GM21381 (cell line): ENCODE measurements around the gene ZNF473.
A peak's percentile ranks its signal among the peaks of the same experiment; 100 is the strongest.

Experiments used
- ATAC-seq: cut with Tn5 transposase; IDR thresholded peaks from one replicate; pipeline ENCODE4 v1.9.1; 2021; ENCODE audit warnings: mild to moderate bottlenecking, moderate library complexity; ENCODE audit not compliant: unreplicated experiment

ZNF473 gene

DNA sequence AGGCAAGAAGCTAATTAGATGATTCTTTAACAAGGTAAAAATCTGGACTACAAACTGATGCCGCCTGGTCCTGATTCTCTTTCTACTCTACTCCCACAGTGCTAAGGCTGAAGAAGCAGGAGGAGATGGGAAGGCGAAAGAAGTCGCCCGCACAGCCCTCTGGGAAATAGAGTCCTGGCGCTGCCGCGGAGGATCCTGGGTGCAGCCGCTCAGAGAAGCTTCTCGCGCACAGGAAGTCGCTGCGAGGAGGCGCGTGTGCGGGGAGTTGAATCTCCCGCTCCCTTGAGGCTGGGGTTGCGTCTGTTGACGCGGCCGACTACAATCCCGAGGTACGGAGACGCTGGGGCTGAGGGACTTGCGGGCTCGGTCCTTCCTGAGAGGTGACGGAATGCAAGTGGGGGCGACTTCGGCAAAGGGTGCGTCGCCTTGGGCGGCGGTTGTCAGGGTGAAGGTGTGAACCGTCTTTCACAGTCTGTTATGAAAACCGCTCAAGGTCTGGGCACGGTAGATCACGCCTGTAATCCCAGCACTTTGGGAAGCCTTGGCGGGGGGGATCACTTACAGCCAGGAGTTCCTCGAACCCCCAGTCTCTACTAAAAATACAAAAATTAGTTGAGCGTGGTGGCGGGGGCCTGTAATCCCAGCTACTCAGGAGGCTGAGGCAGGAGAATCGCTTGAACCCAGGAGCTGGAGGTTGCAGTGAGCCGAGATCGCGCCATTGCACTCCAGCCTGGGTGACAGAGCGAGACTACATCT lies at the start of gene ZNF473:
ZNF473 (plus strand) TSS at position 212 of the 756 bp plus-strand sequence. CDS start 5,078 bp downstream, outside the sequence.
- peak; percentile 63 for ATAC-seq

DNA sequence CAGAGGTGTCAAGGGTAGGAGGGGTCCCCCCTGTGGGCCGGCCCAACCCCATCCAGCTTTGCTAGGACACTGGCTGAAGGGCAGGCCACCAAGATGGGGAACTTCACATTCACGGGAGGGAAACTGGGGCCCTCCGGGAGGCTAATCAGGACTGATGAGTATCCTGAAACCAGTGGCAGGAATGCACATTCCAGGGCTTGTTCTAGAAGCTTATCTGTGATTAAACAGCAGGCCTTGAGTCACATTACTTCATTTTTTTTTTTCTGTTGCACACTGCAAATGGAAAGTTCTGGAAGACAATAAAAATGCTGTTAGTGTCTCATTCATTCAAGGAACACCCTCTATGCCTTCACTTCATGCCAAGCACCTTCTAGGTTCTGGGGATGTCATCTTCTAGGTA lies 49.3 kb upstream of the ZNF473 start:
- no peak for ATAC-seq

DNA sequence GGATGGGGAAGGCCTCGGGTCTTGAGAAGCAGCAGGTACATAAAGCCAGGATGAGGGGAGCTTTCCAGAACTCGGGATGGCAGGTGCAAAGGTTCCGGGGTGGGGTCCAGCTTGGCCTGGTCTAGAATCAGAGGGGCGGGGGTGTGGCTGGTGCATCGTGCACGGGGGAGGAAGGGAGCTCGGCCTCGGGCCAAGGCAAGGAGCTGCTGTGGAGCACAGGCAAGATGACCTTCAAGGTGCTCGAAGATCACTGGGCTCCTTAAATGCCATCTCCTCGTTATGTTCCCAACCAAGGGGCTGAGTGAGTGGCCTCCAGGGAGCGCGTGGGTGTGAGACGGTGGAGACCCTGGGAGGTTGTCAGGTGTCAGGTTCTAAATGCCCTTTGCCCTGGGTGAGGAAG lies 48.7 kb upstream of the ZNF473 start:
- ATAC-seq = no peak

DNA sequence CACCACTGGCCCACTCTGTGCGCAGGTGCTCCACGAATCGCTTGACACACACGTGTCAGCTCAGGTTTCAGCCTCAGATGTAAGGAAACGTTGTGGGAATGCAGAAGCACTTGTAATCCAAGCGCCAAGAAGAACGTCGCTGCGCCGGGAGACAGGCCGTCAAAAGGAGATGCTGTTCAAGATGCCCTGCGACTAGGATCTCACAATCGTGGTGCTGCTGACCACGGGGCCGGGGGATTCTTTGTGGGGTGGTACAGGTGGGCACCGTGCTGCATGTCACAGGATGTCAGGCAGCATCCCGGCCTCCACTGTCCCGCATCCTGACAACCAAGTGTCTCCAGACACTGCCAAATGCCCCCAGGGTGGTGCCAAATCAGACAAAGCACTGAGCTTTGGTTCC lies 47.9 kb upstream of the ZNF473 start:
- no peak for ATAC-seq

DNA sequence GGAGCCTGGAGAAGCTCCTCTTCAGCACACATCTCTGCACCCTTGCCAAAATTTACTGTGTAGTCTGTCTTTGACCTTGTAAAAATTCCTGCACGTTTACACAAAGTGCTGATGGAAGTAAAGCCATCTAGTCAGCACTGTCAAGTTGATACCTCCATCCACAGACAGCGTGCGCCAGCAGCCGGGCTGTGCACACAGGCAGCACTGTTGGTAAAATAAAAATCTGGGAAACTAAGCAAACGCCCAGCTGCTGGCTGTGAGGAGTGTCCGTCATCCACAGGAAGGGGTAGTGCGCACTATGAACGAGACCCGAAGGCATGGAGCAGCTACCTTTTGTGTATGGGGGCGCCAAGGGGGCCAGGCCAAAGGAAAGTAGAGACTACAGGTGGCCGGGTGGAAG lies 47.5 kb upstream of the ZNF473 start:
- ATAC-seq = no peak

DNA sequence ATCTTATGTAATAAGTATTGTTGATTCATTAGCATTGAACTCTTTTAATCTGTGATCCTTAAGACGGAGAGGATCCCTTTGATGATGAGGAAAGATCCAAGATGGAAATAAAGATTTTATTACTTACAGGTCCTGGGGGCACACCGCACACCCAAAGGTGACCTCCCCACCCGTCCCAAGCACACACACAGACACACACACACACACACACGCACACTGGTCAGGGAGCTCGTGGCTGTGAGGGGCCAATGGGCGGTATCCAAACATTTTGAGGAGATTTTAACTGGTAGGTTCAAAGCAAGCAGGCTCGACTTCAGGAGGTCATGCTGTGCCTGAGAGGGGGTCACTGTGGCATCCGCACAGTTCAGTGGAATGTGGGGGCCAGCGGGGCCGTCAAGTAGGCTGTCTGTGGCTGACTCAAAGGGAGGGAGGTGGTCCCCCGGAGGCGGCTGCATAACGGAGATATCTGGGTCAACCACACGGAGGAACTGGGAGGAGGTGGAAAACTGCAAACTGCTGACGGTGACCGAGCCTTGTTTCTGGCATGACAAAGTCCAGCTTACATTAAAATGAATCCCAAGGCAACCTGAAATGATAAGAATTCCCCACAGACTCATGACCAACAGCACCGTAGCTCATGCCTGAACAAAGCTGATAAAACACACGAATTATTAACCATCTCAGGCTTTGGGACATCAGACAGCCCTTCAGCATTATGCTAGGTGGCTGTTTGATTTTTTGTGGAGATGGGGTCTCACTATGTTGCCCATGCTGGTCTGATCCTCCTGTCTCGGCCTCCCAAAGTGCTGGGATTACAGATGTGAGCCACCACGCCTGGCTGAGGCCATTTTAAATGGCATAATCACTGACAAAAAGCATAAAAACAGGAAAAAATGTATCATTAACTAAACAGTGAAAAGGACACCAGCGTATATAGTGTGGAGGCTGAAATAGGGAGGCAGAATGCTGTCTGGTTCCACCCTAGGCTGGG lies 43.9 kb upstream of the ZNF473 start:
- ATAC-seq = no peak

DNA sequence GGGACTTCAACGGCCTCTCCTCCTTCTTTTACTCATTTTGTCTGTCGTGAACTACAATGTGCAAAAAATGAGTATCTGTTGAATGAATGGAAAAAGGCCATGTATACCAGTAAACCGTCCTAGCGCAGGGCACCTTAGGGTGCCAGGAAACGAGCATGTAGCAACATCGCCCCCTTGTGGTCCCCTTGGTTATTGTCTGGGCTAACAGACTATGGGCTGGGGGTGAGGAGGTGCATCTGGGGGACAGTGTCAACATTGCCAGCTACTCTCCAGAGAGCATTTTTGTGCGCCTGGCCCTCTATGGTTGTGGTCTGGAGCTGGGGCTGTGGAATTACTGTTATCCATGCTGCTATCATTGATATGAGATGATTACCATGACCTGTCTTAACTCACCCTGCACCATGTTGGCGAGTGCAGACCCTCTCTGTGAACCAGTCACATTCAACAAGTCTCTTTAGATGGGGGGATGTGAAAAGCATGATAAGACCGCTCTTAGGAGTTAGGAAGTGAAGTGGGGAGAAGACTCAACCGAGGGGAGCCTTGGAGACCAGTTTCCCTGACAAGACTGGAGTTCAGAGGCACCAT lies 42.1 kb upstream of the ZNF473 start:
- ATAC-seq = no peak

DNA sequence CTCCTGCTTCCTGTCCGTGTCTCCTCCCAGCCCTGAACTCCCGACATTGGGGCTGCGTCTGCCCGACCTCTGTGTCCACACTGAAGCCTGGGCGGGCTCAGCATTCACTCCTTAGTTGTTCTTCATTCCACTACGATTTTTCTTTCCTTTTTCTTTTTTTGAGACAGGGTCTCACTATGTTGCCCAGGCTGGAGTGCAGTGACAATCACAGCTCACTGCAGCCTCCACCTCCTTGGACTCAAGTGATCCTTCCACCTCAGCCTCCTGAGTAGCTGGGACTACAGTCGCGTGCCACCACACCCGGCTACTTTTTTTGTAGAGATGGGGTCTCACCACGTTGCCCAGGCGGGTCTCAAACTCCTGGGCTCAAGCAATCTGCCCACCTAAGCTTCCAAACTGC lies 41.3 kb upstream of the ZNF473 start:
- no peak for ATAC-seq

DNA sequence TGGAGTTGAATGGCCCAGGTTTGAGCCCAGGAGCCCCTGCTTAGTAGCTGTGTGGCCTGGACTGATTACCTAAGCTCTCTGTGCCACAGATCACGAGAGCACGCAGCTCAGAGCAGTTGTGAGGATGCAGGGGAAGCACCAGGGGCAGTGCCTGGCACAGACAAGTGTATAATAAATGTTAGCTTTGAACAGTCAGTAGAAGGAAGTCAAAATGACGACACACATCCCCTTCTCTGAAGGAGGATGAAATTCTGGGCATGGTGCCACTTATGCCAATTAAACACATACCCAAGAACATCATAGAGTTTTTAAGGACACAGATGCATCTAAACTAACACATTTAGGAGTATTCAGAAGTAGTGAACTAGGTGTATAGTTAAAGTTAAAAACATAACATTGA lies 39.9 kb upstream of the ZNF473 start:
- ATAC-seq = no peak

DNA sequence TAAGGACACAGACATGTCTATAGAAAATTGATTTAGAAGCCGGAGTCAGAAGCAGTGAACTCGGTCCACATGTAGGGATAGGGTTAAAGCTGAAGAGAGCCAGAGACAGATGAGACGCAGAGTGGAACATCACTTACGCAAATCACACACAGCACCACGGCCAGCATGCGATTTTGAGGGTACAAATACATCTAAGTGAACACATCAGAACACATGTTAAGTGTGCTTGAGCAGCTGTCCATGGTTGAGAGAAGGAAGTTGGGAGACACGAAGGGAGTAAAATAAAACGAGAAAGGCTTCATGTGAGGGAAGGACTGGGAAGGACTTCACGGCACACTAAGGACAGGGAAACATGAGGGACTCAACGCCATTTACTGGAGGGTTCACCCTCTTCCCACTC lies 39.5 kb upstream of the ZNF473 start:
- ATAC-seq = no peak

DNA sequence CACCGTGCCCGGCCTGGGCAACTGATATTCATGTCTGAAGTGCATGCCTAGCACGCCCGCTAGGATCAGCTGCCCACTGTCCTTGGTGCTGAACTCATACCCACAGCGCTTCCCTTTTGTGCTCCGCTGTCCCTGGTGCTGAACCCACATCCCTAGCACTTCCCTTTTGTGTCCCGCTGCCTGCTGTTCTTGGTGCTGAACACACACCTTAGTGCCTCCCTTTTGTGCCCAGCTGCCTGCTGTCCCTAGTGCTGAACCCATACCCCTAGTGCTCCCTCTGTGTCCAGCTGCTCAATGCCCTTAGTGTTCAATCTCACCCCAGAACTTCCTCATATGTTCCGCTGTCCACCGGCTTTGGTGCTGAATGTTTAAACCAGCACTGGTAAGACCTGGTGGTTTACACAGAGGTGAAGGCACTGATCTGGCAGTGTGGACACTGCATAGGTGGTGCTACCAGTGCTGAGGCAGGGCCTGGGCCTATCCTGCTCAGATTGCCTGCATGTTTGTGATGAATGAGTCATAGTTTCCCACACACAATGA lies 38.6 kb upstream of the ZNF473 start:
- ATAC-seq = no peak

DNA sequence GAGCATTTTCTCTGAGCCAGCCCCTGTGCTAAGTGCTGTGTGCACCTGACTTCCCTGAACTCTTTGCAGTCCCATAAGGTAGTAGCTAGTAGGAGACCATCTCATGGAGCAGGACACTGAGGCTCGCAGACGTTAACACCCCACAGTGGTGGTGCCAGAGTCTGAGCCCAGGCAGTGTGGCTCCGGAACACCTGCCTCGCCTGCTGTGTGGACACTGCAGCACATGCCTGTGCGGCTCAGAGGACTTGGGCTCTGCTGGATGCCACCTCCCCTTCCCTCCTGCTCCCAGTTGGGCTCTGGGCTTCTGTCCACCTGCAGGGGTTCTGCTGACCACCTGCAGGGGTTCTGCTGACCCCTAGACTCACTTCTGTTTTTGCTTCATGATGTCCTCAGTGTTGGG lies 37.8 kb upstream of the ZNF473 start:
- no peak for ATAC-seq

DNA sequence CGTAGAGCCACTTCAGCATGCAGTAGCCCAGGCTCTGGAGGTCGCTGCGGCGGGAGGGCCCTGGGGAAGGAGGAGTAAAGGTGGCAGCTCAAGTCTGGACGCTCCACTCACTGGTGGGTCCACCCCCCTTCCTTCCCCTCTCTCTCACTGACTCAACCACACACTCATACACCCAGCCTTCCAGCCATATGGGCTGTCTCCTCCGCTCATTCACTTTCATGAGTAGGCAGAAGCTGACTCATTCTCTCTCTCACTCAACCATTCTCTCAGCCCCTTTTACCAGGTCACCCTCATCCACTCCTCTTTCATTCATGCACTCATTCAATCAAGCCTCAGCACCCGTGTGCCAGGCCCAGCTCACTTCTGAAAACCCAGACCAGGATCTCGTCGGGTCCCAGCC lies 37.4 kb upstream of the ZNF473 start:
- no peak for ATAC-seq

DNA sequence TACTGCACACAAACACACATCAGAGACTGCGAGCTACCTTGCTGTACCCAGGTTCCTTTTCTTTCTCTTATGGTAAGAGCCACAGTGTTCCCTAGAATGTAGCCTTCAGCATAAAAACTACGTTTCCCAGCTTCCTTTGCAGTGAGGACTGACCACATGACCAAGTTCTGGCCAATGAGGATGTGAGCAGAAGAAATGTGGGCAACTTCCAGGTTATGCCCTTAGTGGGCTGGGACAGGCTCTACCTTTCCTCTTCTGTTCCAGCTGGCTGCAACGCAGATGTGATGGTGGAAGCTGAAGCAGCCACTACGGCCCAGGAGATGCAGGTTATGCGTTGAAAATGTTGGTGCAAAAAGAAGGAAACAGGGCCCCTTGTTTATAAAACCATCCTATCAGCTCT lies 28.1 kb upstream of the ZNF473 start:
- no peak for ATAC-seq

DNA sequence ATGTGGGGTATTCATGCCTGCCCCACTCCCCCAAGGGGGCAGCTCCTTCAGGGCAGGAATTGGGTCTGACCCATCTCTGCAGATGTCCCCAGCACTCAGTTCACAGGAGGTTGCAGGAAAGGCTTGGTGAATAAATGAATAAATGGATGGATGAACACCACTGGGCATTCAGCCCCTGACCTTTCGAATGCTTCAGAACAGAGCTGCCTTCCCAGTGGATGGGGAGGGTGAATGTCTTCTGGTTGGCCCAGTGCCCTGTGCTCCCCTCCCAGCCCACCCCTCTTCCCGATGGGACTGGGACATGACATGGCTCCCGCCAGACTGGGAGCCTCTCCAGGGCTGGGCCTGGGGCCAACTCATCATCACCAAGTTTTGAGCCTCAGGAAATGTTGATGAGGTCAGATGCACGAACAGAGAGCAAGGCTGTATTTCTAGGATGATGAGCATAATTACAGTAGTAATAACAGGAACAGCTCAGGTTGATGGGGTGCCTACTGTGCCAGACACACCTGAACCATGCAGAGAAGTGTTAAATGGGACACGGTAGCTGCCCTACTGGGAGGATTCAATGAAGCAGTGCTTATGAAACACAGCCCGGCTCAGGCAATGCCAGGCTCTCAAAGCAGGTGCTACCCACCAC lies 26.3 kb upstream of the ZNF473 start:
- ATAC-seq = no peak

DNA sequence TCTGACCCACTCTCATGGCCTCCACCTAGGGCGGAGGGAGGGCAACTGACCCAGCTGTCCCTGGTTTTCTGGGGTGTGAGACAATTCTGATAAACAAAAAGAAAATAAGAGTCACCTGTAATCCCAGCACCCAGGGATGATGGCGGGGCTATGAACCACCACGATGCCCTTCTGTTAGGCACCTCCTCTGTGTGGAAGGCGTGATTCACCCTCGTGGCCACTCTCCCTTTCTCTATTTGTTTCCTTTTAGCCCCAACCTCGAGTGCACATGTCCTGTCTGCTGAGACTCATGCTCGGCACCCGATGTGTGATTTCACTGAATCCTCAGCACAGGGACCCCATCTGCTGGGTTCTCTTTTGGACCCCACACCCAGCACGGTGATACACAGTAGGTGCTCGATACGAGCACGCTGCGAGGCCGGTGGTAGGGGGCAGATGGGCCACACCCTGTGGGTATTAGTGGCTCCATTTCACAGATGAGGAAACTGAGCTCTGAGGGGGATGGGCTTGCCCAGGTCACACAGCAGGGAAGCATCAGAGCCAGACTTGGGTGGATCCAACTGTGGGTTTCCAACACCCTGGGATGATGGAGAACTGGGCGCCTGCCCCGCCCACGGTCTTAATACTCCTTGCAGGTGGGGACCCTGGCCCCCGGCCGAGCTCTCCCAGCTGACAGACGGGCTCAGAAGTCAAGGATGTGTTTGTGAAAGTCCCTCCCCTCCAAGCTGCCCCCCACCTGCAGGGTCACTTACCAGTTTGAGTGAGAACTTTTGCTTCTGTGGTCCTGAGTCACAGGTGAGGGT lies 25.6 kb upstream of the ZNF473 start:
- no peak for ATAC-seq

DNA sequence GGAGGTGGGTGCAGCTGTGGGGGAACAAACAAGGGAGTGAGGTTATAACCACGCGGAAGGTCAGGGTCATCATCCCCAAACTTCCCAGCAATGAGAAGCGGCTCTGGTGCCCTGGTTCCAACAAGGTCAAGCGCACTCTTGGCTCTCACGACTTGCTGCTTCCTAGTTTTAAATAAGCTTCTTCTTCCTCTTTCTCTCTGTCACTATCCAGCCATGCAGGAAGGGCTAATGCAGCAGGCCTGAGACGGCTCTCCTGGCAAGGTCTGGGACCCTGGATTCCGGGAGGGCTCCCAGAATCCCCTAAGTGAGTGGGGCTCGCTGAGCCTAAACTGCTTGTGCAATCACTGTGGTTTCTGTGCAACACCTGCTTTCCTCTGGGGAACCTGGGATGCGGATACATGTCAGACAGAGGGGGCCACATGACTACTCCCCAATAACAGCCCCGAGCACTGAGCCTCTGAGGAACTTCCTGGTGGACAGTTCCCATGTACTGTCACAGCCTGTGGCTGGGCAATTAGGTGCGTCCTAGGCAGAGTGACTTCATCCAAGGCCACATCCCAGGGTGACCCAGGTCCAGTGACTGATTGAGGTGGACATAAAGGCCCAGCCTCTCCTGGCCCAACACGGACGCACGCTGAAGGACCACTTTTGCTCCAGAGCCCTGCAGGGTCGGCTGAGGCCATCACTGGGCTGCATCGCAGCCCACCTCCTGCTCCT lies 24.8 kb upstream of the ZNF473 start:
- ATAC-seq = no peak

DNA sequence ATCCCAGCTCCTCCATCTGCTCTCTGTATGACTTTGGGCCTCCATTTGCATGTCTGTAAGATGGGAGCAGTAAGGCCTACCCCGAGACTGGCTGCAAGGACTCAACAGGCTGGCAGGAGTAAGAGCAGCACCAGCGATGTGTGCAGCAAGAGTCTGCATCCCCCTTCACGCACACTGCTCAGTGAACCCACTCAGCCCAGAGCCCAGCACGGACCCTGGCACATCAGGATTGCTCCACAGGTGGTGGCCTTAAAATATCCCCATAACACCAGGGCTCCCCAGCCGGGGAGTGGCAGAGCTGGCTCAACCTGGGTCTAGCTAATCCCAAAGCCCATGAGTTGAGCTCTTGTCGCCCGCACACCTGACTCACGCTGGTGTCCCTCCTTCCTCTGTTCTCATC lies 24.0 kb upstream of the ZNF473 start:
- ATAC-seq = no peak

DNA sequence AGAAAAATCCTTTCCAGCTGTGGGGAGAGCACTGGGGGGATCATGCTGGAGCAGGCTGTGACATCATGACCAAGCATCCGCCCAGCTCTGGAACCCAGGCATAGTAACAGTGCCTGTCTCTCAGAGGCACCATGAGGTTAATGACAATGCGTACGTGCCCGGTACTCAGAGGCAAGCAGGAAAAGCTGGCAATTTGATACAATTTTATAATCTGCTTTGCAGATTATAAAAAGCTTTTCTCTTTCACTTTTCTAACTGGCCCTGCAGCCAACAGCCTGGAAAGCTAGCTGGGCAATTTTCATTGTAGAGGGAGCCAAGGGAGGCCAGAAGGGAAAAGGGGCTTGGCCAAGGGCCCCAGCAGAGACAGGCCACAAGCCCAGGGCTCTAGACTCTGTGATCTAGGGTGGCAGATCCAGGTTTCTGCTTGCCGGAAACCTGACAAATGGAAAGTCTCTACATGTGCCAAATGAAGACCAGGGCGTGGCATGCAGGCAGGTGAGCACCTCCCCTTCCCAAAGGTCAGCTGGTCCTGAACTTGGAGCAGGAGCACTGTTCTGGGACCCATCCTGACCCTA lies 23.3 kb upstream of the ZNF473 start:
- no peak for ATAC-seq
